Adipocyte (in vitro differentiated cells): ENCODE data around the gene WDR54.

Experiments
- DNase-seq: peaks from one replicate; pipeline ENCODE4 v3.0.0-alpha.2; 2015; ENCODE audit warnings: low read depth
- H3K27me3 ChIP-seq: replicated peaks from 2 replicates; pipeline ENCODE4 v1.7.0; 2013; ENCODE audit warnings: mild to moderate bottlenecking, low read length, moderate library complexity; ENCODE audit not compliant: control insufficient read depth, insufficient read depth
- H3K36me3 ChIP-seq: 2 replicates; pipeline ENCODE4 v1.7.0; 2013; ENCODE audit warnings: low read length, mild to moderate bottlenecking, moderate library complexity; ENCODE audit not compliant: control insufficient read depth, insufficient read depth, severe bottlenecking
- H3K4me1 ChIP-seq: 2 replicates; pipeline ENCODE4 v1.7.0; 2013; ENCODE audit warnings: mild to moderate bottlenecking, low read length, moderate library complexity; ENCODE audit not compliant: control insufficient read depth, insufficient read depth
- H3K4me3 ChIP-seq: 2 replicates; pipeline ENCODE4 v1.7.0; 2013; ENCODE audit warnings: mild to moderate bottlenecking, low read length, moderate library complexity
- H3K9ac ChIP-seq: 2 replicates; pipeline ENCODE4 v1.7.0; 2013; ENCODE audit warnings: mild to moderate bottlenecking, low read length, moderate library complexity
- H3K9me3 ChIP-seq: 2 replicates; pipeline ENCODE4 v1.7.0; 2013; ENCODE audit warnings: mild to moderate bottlenecking, low read length, moderate library complexity; ENCODE audit not compliant: control insufficient read depth

WDR54 gene

GRCh38 chr2:74444498-74445318 lies 23.2 kb downstream of the WDR54 start:
- H3K9ac ChIP-seq: no peak overlapping the region
- peaks cover 16% of the 10 kb centered on the region for H3K4me1 ChIP-seq
- DNase-seq: no peak
- no peaks in the 10 kb centered on the region for H3K36me3 ChIP-seq
- no peak overlapping the region for H3K4me3 ChIP-seq
- H3K9me3 ChIP-seq: no peaks in the 10 kb centered on the region
- H3K27me3 ChIP-seq: no peaks in the 10 kb centered on the region

GRCh38 chr2:74447230-74447999 lies 25.9 kb downstream of the WDR54 start:
- Histone ChIP-seq H3K9ac (no peak overlapping the region), H3K36me3 (no peaks in the 10 kb centered on the region), H3K9me3 (no peaks in the 10 kb centered on the region), H3K4me1 (peaks cover 5% of the 10 kb centered on the region), H3K27me3 (no peaks in the 10 kb centered on the region), H3K4me3 (no peak overlapping the region)
- no peak for DNase-seq

GRCh38 chr2:74448771-74449170 lies 27.2 kb downstream of the WDR54 start:
- Histone ChIP-seq H3K9ac (no peak overlapping the region), H3K9me3 (no peaks in the 10 kb centered on the region), H3K27me3 (no peaks in the 10 kb centered on the region), H3K4me1 (peaks cover 5% of the 10 kb centered on the region), H3K36me3 (no peaks in the 10 kb centered on the region), H3K4me3 (no peak overlapping the region)
- DNase-seq: no peak

GRCh38 chr2:74450570-74451190 lies 29.1 kb downstream of the WDR54 start:
- H3K4me3 ChIP-seq: no peak overlapping the region
- DNase-seq: no peak
- peaks cover 9% of the 10 kb centered on the region for H3K4me1 ChIP-seq
- H3K36me3 ChIP-seq: no peaks in the 10 kb centered on the region
- no peaks in the 10 kb centered on the region for H3K27me3 ChIP-seq
- no peak overlapping the region for H3K9ac ChIP-seq
- no peaks in the 10 kb centered on the region for H3K9me3 ChIP-seq

GRCh38 chr2:74454654-74455511 lies 33.4 kb downstream of the WDR54 start, which contains the start of gene INO80B:
TSS of gene INO80B (plus strand) at chr2:74455087. CDS start at chr2:74455117, 30 bp downstream.
- H3K9ac ChIP-seq: peak within 1 kb of the TSS; percentile 89
- H3K27me3 ChIP-seq: no peaks in the 10 kb centered on the region
- DNase-seq: peak; percentile 99
- no peaks in the 10 kb centered on the region for H3K9me3 ChIP-seq
- H3K4me3 ChIP-seq: peak within 1 kb of the TSS; percentile 92
- peaks cover 23% of the 10 kb centered on the region for H3K4me1 ChIP-seq
- no peaks in the 10 kb centered on the region for H3K36me3 ChIP-seq

GRCh38 chr2:74457129-74457548 lies 35.6 kb downstream of the WDR54 start:
- H3K4me3 ChIP-seq: peak overlapping the region; percentile 72
- H3K27me3 ChIP-seq: no peaks in the 10 kb centered on the region
- peaks cover 23% of the 10 kb centered on the region for H3K4me1 ChIP-seq
- H3K36me3 ChIP-seq: peaks cover 10% of the 10 kb centered on the region
- no peaks in the 10 kb centered on the region for H3K9me3 ChIP-seq
- H3K9ac ChIP-seq: peak overlapping the region; percentile 91
- no peak for DNase-seq

GRCh38 chr2:74457549-74458131 lies 36.1 kb downstream of the WDR54 start:
- Histone ChIP-seq H3K4me3 (peak overlapping the region; percentile 99), H3K4me1 (peaks cover 23% of the 10 kb centered on the region), H3K27me3 (no peaks in the 10 kb centered on the region), H3K9me3 (no peaks in the 10 kb centered on the region), H3K36me3 (peaks cover 15% of the 10 kb centered on the region), H3K9ac (peak overlapping the region; percentile 91)
- DNase-seq: peak; percentile 70

GRCh38 chr2:74458132-74458937 lies 36.8 kb downstream of the WDR54 start, which contains the start of gene WBP1:
TSS of gene WBP1 (plus strand) at chr2:74458438. CDS start at chr2:74458603, 165 bp downstream.
- Histone ChIP-seq H3K4me1 (peaks cover 23% of the 10 kb centered on the region), H3K36me3 (peaks cover 18% of the 10 kb centered on the region), H3K27me3 (no peaks in the 10 kb centered on the region), H3K4me3 (peak within 1 kb of the TSS; percentile 99), H3K9ac (peak within 1 kb of the TSS; percentile 97), H3K9me3 (no peaks in the 10 kb centered on the region)
- peak; percentile 100 for DNase-seq

GRCh38 chr2:74458938-74459363 lies 37.4 kb downstream of the WDR54 start:
- Histone ChIP-seq H3K9ac (peak overlapping the region; percentile 97), H3K27me3 (no peaks in the 10 kb centered on the region), H3K36me3 (peaks cover 18% of the 10 kb centered on the region), H3K9me3 (no peaks in the 10 kb centered on the region), H3K4me3 (peak overlapping the region; percentile 99), H3K4me1 (peaks cover 23% of the 10 kb centered on the region)
- peak; percentile 52 for DNase-seq
